HepG2 (cell line): ENCODE measurements around the gene CRABP1. TPM values are rescaled to one million over a fixed set of nuclear protein-coding genes. Genes with fewer than 3 reads are reported as not detected.

ENCODE experiments used
- CENPT ChIP-seq: sonication (generic); formaldehyde crosslinking; IDR thresholded peaks from 2 replicates; pipeline ENCODE4 v1.8.0; 2022; ENCODE audit warnings: low read depth, mild to moderate bottlenecking, moderate library complexity, missing genetic modification reagents
- MED1 ChIP-seq: sonication (generic); formaldehyde crosslinking; IDR thresholded peaks from 2 replicates; pipeline ENCODE4 v1.4.0; 2020; ENCODE audit warnings: missing genetic modification reagents
- PCBP2 ChIP-seq: fragments of 200-400 bp; formaldehyde crosslinking; optimal IDR thresholded peaks from 2 replicates; pipeline ENCODE3; 2018; ENCODE audit warnings: low read length, low read depth; ENCODE audit not compliant: poor library complexity, severe bottlenecking
- PHB2 ChIP-seq: fragments of 450-650 bp; IDR thresholded peaks from 2 replicates; pipeline ENCODE4 v1.6.1; 2018; ENCODE audit not compliant: partially characterized antibody
- ZC3H13 ChIP-seq: sonication (generic); formaldehyde crosslinking; IDR thresholded peaks from 2 replicates; pipeline ENCODE4 v1.8.1; 2023; ENCODE audit warnings: mild to moderate bottlenecking, missing genetic modification reagents, moderate library complexity
- ZNF124 ChIP-seq: sonication (generic); formaldehyde crosslinking; IDR thresholded peaks from 2 replicates; pipeline ENCODE4 v1.4.0; 2020; ENCODE audit warnings: missing genetic modification reagents
- ZNF619 ChIP-seq: sonication (generic); formaldehyde crosslinking; IDR thresholded peaks from 2 replicates; pipeline ENCODE4 v1.4.0; 2020; ENCODE audit warnings: mild to moderate bottlenecking, missing genetic modification reagents
- ZNF678 ChIP-seq: sonication (generic); formaldehyde crosslinking; IDR thresholded peaks from 2 replicates; pipeline ENCODE4 v1.4.0; 2020; ENCODE audit warnings: mild to moderate bottlenecking, missing genetic modification reagents
- polyA plus RNA-seq, 8 experiments: library from polyadenylated mRNA; depleted of rRNA in 3 of 8; stranded (reverse) in 7 of 8; unstranded in 1 of 8; fragments of >200 nt; fragmentation: Illumina TruSeq in 4 of 8; extraction: Trizol in 4 of 8; gene quantifications; 2 replicates each; pipeline versions ENCODE4 v1.2.1 to v1.2.3, GENCODE V29; 2011 to 2016; ENCODE audit warnings: low read depth in 4 of 8, missing spikeins in 1 of 8, mixed read lengths in 1 of 8; ENCODE audit not compliant: insufficient read depth in 1 of 8
- total RNA-seq, 5 experiments: library from RNA; depleted of rRNA; stranded (reverse); fragments of >200 nt; fragmentation: Illumina TruSeq; extraction: Trizol; gene quantifications; 2 replicates each; pipeline ENCODE4 v1.2.3, GENCODE V29; 2016; ENCODE audit warnings: low read depth in 1 of 5
- TF ChIP-seq, protein P1 (sequence below): sonication (generic); formaldehyde crosslinking; IDR thresholded peaks from 2 replicates; pipeline ENCODE4 v1.4.0; 2020; ENCODE audit warnings: mild to moderate bottlenecking, missing genetic modification reagents, borderline replicate concordance
- TF ChIP-seq, protein P2 (sequence below): sonication (generic); formaldehyde crosslinking; IDR thresholded peaks from 2 replicates; pipeline ENCODE4 v1.8.0; 2023; ENCODE audit warnings: mild to moderate bottlenecking, missing genetic modification reagents
- TF ChIP-seq, protein P3 (sequence below): sonication (generic); formaldehyde crosslinking; IDR thresholded peaks from 2 replicates; pipeline ENCODE4 v1.4.0; 2020; ENCODE audit warnings: missing genetic modification reagents, borderline replicate concordance
- TF ChIP-seq, protein P4 (sequence below): sonication (generic); formaldehyde crosslinking; IDR thresholded peaks from 2 replicates; pipeline ENCODE4 v1.4.0; 2020; ENCODE audit warnings: missing genetic modification reagents, low read depth, mild to moderate bottlenecking, borderline replicate concordance
- TF ChIP-seq, protein P5 (sequence below): sonication (generic); formaldehyde crosslinking; IDR thresholded peaks from 2 replicates; pipeline ENCODE4 v1.8.0; 2022; ENCODE audit warnings: mild to moderate bottlenecking, missing genetic modification reagents, borderline replicate concordance

CRABP1 gene
- total and polyA plus RNA-seq, 2 of the 13 experiments (the other 11 are each of a cell fraction or from before 2014, with no cell fraction given), result not detected

DNA sequence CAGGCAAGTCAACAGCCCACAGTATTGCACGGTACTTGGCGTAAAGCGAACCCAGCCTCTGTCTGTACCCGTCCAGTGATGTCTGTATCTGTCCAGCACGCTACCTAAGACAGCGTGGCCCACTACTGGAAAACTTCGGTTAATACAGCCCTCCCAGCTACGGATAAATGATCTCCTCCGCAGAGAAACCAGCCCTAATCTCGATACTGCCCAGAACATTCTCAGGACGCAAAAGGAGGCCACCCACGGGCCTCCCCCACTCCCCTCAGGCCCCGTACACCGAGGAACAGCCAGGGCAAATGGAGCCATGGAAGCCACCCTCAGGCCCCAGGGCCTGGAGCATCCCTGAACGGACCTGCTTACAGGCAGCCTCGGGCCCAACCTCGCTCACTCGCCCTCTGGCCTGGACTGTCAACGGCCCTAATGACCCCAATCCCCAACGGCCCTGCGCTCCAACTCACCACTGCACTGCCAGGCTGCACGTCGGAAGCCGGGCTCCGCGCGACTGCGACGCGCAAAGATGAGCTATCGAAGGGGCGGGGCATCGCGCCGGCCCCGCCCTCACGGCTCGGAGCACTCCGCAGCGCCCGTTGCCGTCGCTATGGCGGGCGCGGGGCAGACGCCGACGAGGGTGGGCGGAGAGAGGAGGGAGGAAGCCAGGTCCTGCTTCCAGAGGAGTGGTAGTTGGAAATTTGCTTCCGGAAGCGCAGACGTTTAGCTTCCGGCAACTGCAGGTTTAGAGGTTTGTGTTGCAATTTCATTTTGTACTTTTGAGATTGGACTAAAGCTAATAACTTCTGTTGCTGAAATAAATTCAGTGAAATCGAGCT is 40.8 kb upstream of the CRABP1 start, which contains the start of gene SKIC8 (continued):
- no peak for TF ChIP-seq PCBP2
- no peak for TF ChIP-seq ZC3H13 (CRISPR knock-in tag)
- TF ChIP-seq, protein P1, sequence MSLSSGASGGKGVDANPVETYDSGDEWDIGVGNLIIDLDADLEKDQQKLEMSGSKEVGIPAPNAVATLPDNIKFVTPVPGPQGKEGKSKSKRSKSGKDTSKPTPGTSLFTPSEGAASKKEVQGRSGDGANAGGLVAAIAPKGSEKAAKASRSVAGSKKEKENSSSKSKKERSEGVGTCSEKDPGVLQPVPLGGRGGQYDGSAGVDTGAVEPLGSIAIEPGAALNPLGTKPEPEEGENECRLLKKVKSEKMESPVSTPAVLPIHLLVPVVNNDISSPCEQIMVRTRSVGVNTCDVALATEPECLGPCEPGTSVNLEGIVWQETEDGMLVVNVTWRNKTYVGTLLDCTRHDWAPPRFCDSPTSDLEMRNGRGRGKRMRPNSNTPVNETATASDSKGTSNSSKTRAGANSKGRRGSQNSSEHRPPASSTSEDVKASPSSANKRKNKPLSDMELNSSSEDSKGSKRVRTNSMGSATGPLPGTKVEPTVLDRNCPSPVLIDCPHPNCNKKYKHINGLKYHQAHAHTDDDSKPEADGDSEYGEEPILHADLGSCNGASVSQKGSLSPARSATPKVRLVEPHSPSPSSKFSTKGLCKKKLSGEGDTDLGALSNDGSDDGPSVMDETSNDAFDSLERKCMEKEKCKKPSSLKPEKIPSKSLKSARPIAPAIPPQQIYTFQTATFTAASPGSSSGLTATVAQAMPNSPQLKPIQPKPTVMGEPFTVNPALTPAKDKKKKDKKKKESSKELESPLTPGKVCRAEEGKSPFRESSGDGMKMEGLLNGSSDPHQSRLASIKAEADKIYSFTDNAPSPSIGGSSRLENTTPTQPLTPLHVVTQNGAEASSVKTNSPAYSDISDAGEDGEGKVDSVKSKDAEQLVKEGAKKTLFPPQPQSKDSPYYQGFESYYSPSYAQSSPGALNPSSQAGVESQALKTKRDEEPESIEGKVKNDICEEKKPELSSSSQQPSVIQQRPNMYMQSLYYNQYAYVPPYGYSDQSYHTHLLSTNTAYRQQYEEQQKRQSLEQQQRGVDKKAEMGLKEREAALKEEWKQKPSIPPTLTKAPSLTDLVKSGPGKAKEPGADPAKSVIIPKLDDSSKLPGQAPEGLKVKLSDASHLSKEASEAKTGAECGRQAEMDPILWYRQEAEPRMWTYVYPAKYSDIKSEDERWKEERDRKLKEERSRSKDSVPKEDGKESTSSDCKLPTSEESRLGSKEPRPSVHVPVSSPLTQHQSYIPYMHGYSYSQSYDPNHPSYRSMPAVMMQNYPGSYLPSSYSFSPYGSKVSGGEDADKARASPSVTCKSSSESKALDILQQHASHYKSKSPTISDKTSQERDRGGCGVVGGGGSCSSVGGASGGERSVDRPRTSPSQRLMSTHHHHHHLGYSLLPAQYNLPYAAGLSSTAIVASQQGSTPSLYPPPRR (CRISPR knock-in tag), result peak; percentile 68; the same call in 1 of the 2 replicates
- no peak for TF ChIP-seq ZNF619 (CRISPR knock-in tag)
- TF ChIP-seq, protein P2, sequence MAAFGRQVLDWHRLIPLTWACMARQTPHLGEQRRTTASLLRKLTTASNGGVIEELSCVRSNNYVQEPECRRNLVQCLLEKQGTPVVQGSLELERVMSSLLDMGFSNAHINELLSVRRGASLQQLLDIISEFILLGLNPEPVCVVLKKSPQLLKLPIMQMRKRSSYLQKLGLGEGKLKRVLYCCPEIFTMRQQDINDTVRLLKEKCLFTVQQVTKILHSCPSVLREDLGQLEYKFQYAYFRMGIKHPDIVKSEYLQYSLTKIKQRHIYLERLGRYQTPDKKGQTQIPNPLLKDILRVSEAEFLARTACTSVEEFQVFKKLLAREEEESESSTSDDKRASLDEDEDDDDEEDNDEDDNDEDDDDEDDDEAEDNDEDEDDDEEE (CRISPR knock-in tag), result no peak
- no peak for TF ChIP-seq CENPT (CRISPR knock-in tag)
- TF ChIP-seq MED1 (CRISPR knock-in tag), result peak; percentile 65
- TF ChIP-seq, protein P3, sequence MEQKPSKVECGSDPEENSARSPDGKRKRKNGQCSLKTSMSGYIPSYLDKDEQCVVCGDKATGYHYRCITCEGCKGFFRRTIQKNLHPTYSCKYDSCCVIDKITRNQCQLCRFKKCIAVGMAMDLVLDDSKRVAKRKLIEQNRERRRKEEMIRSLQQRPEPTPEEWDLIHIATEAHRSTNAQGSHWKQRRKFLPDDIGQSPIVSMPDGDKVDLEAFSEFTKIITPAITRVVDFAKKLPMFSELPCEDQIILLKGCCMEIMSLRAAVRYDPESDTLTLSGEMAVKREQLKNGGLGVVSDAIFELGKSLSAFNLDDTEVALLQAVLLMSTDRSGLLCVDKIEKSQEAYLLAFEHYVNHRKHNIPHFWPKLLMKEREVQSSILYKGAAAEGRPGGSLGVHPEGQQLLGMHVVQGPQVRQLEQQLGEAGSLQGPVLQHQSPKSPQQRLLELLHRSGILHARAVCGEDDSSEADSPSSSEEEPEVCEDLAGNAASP (CRISPR knock-in tag), result no peak
- no peak for TF ChIP-seq ZNF678 (CRISPR knock-in tag)
- TF ChIP-seq, protein P4, sequence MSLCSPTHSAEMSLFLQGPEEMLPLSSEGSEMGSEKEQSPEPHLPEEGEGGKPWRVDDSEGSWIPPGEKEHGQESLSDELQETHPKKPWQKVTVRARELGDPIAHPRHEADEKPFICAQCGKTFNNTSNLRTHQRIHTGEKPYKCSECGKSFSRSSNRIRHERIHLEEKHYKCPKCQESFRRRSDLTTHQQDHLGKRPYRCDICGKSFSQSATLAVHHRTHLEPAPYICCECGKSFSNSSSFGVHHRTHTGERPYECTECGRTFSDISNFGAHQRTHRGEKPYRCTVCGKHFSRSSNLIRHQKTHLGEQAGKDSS (CRISPR knock-in tag), result peak; percentile 73; the same call in 1 of the 2 replicates
- TF ChIP-seq, protein P5, sequence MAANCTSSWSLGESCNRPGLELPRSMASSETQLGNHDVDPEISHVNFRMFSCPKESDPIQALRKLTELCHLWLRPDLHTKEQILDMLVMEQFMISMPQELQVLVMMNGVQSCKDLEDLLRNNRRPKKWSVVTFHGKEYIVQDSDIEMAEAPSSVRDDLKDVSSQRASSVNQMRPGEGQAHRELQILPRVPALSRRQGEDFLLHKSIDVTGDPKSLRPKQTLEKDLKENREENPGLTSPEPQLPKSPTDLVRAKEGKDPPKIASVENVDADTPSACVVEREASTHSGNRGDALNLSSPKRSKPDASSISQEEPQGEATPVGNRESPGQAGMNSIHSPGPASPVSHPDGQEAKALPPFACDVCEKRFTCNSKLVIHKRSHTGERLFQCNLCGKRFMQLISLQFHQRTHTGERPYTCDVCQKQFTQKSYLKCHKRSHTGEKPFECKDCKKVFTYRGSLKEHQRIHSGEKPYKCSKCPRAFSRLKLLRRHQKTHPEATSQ (CRISPR knock-in tag), result peak; percentile 69; the same call in 1 of the 2 replicates
- no peak for TF ChIP-seq ZNF124 (CRISPR knock-in tag)
- TF ChIP-seq PHB2, result no peak
